ENCODE results near the gene EGFL8.

DNA sequence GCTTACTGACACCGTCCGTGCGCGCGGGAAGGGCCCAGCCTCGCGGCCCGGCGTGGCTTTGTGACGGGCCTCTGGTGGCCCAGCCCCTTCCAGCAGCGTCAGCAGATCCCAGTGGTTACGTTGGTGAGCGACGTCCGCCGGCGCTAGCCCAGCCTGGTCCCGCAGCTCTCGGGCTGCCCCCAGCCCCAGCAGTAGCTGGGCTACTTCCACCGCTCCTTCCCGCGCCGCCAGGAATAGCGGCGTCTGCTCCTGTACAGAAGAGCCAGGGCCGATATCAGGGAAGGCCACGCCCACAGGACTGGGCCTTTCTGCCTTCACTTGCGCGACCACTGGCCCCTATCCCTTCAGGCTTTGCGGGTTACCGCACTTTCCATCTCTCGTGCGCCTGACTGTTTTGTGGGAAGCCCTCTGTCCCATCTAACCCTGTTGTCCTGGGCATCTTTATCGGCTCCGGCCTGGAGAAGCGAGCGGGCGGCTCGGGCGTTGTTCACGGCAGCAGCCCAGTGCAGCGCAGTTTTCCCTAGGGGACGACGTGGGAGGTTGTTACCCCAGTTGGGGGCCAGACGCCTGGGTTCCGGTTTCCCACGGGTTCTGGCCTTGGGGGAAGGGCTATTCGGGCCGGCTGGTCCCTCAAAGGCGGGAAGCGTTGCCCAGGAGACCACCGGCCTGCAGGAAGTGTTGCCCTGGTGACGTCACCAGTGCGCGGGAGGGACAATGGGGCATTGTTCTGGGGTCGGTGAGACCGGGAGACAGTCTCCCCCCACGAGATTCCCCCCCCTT lies 31.7 kb downstream of the EGFL8 start:
- TF ChIP-seq, protein P1, sequence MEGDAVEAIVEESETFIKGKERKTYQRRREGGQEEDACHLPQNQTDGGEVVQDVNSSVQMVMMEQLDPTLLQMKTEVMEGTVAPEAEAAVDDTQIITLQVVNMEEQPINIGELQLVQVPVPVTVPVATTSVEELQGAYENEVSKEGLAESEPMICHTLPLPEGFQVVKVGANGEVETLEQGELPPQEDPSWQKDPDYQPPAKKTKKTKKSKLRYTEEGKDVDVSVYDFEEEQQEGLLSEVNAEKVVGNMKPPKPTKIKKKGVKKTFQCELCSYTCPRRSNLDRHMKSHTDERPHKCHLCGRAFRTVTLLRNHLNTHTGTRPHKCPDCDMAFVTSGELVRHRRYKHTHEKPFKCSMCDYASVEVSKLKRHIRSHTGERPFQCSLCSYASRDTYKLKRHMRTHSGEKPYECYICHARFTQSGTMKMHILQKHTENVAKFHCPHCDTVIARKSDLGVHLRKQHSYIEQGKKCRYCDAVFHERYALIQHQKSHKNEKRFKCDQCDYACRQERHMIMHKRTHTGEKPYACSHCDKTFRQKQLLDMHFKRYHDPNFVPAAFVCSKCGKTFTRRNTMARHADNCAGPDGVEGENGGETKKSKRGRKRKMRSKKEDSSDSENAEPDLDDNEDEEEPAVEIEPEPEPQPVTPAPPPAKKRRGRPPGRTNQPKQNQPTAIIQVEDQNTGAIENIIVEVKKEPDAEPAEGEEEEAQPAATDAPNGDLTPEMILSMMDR (IDR thresholded peaks at IDR 0.05) = peak in 1 of 5 experiments; percentile 0
- peak; percentile 98 to 99 for TF ChIP-seq POLR2A (IDR thresholded peaks at IDR 0.05)

Data from tibial nerve (tissue), 3 donors.